ENCODE data around the gene FOXB1. TPM values are rescaled to one million over a fixed set of nuclear protein-coding genes. Genes with fewer than 3 reads are reported as not detected.

FOXB1 gene
- total and polyA plus RNA-seq, 2 experiments from 2014 or later: 4.7 to 6.7 TPM

DNA sequence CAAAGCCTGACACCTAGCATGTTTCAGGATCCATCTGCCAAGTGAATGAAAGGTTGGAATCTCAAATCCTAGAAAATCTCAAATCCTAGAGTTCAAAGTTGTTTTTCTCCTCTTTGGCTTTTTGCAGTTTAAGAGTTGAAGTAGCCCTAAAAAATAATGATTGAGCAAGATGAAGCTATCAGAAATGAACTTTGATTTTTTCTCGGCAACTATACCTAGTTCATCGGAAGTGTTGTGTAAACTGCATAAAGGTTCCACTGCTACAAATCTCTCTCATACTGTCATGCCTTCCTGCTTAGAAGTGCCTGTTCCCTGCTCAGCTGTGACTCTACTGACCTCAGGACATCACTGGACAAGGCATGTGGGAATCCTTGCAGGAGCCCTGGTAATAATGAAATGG, 35.8 kb upstream of the FOXB1 start:
- TF ChIP-seq EZH2 (IDR thresholded peaks at IDR 0.05; ENCODE audit: low read depth, unreplicated experiment): no peak
- TF ChIP-seq NANOG (IDR thresholded peaks at IDR 0.05; ENCODE audit: borderline replicate concordance): no peak
- TF ChIP-seq STAT1 (IDR thresholded peaks at IDR 0.05; ENCODE audit: unreplicated experiment): no peak
- TF ChIP-seq, protein P1, sequence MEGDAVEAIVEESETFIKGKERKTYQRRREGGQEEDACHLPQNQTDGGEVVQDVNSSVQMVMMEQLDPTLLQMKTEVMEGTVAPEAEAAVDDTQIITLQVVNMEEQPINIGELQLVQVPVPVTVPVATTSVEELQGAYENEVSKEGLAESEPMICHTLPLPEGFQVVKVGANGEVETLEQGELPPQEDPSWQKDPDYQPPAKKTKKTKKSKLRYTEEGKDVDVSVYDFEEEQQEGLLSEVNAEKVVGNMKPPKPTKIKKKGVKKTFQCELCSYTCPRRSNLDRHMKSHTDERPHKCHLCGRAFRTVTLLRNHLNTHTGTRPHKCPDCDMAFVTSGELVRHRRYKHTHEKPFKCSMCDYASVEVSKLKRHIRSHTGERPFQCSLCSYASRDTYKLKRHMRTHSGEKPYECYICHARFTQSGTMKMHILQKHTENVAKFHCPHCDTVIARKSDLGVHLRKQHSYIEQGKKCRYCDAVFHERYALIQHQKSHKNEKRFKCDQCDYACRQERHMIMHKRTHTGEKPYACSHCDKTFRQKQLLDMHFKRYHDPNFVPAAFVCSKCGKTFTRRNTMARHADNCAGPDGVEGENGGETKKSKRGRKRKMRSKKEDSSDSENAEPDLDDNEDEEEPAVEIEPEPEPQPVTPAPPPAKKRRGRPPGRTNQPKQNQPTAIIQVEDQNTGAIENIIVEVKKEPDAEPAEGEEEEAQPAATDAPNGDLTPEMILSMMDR (conservative IDR thresholded peaks at IDR 0.05; ENCODE audit: low read depth in 2 of 2): no peak
- no peak for TF ChIP-seq EZH2phosphoT487 (IDR thresholded peaks at IDR 0.05; ENCODE audit: unreplicated experiment)
- TF ChIP-seq JUNB (IDR thresholded peaks at IDR 0.05; ENCODE audit: unreplicated experiment): no peak
- TF ChIP-seq, protein P2, sequence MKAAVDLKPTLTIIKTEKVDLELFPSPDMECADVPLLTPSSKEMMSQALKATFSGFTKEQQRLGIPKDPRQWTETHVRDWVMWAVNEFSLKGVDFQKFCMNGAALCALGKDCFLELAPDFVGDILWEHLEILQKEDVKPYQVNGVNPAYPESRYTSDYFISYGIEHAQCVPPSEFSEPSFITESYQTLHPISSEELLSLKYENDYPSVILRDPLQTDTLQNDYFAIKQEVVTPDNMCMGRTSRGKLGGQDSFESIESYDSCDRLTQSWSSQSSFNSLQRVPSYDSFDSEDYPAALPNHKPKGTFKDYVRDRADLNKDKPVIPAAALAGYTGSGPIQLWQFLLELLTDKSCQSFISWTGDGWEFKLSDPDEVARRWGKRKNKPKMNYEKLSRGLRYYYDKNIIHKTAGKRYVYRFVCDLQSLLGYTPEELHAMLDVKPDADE (IDR thresholded peaks at IDR 0.05): no peak
- DNase-seq (ENCODE audit: low spot score) (no peak), ATAC-seq (no peak)
- Histone ChIP-seq H3K9me2 (ENCODE audit: insufficient read depth) (no peaks in the 10 kb centered on the region), H3K27ac (ENCODE audit: low read depth) (no peak overlapping the region), H3K79me2 (replicated peaks; ENCODE audit: insufficient read depth) (no peaks in the 10 kb centered on the region), H3K4me3 (no peak overlapping the region), H3K27me3 (ENCODE audit: insufficient read depth) (no peaks in the 10 kb centered on the region), H2AFZ (no peak overlapping the region), H4K20me1 (replicated peaks; ENCODE audit: insufficient read depth) (no peaks in the 10 kb centered on the region), H3K4me1 (ENCODE audit: insufficient read depth) (no peaks in the 10 kb centered on the region), H3K36me3 (ENCODE audit: insufficient read depth) (no peaks in the 10 kb centered on the region), H3K4me2 (no peak overlapping the region), H3F3A (replicated peaks; ENCODE audit: low read depth) (no peaks in the 10 kb centered on the region)
- no peaks in the 10 kb centered on the region for H3K4me1 Mint-ChIP-seq
- H3K27me3 Mint-ChIP-seq (ENCODE audit: insufficient read depth, low read depth, poor library complexity): peaks cover 2% of the 10 kb centered on the region
- H3K4me3 Mint-ChIP-seq: no peak overlapping the region
- peaks cover 5% of the 10 kb centered on the region; the same call in 1 of the 3 replicates for H3K36me3 Mint-ChIP-seq (ENCODE audit: low read depth)
- no peak overlapping the region for H3K27ac Mint-ChIP-seq
- no peaks in the 10 kb centered on the region for H3K9me3 Mint-ChIP-seq

DNA sequence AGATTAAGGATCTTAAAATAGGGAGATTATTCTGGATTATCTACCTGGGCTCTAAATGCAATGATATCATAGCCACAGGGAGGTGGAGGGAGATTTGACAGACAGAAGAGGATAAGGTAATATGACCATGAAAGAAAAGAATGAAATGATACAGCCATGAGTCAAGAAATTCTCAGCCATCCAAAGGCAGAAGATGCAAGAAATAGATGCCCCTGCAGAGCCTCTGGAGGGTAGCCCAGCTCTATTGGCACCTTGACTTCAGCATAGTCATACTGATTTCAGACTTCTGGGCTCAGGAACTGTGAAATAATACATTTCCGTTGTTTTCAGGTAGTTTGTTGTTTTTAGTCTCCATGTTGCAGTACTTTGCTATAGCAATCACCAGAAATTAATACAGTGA, 31.9 kb upstream of the FOXB1 start:
- Mint-ChIP-seq H3K36me3 (ENCODE audit: low read depth) (no peaks in the 10 kb centered on the region), H3K27me3 (ENCODE audit: insufficient read depth, low read depth, poor library complexity) (peaks cover 2% of the 10 kb centered on the region)
- no peaks in the 10 kb centered on the region for H3F3A ChIP-seq (replicated peaks; ENCODE audit: low read depth)

More for the DNA sequence above, 31.9 kb upstream of the FOXB1 start:
- TF ChIP-seq, protein P2 (IDR thresholded peaks at IDR 0.05): no peak
- TF ChIP-seq STAT1 (IDR thresholded peaks at IDR 0.05; ENCODE audit: unreplicated experiment) (no peak), NANOG (IDR thresholded peaks at IDR 0.05; ENCODE audit: borderline replicate concordance) (no peak), CREB1 (CRISPR knock-in tag; IDR thresholded peaks at IDR 0.05; ENCODE audit: low read depth) (no peak), POLR2AphosphoS5 (IDR thresholded peaks at IDR 0.05; ENCODE audit: low read depth) (no peak)
- TF ChIP-seq, protein P3, sequence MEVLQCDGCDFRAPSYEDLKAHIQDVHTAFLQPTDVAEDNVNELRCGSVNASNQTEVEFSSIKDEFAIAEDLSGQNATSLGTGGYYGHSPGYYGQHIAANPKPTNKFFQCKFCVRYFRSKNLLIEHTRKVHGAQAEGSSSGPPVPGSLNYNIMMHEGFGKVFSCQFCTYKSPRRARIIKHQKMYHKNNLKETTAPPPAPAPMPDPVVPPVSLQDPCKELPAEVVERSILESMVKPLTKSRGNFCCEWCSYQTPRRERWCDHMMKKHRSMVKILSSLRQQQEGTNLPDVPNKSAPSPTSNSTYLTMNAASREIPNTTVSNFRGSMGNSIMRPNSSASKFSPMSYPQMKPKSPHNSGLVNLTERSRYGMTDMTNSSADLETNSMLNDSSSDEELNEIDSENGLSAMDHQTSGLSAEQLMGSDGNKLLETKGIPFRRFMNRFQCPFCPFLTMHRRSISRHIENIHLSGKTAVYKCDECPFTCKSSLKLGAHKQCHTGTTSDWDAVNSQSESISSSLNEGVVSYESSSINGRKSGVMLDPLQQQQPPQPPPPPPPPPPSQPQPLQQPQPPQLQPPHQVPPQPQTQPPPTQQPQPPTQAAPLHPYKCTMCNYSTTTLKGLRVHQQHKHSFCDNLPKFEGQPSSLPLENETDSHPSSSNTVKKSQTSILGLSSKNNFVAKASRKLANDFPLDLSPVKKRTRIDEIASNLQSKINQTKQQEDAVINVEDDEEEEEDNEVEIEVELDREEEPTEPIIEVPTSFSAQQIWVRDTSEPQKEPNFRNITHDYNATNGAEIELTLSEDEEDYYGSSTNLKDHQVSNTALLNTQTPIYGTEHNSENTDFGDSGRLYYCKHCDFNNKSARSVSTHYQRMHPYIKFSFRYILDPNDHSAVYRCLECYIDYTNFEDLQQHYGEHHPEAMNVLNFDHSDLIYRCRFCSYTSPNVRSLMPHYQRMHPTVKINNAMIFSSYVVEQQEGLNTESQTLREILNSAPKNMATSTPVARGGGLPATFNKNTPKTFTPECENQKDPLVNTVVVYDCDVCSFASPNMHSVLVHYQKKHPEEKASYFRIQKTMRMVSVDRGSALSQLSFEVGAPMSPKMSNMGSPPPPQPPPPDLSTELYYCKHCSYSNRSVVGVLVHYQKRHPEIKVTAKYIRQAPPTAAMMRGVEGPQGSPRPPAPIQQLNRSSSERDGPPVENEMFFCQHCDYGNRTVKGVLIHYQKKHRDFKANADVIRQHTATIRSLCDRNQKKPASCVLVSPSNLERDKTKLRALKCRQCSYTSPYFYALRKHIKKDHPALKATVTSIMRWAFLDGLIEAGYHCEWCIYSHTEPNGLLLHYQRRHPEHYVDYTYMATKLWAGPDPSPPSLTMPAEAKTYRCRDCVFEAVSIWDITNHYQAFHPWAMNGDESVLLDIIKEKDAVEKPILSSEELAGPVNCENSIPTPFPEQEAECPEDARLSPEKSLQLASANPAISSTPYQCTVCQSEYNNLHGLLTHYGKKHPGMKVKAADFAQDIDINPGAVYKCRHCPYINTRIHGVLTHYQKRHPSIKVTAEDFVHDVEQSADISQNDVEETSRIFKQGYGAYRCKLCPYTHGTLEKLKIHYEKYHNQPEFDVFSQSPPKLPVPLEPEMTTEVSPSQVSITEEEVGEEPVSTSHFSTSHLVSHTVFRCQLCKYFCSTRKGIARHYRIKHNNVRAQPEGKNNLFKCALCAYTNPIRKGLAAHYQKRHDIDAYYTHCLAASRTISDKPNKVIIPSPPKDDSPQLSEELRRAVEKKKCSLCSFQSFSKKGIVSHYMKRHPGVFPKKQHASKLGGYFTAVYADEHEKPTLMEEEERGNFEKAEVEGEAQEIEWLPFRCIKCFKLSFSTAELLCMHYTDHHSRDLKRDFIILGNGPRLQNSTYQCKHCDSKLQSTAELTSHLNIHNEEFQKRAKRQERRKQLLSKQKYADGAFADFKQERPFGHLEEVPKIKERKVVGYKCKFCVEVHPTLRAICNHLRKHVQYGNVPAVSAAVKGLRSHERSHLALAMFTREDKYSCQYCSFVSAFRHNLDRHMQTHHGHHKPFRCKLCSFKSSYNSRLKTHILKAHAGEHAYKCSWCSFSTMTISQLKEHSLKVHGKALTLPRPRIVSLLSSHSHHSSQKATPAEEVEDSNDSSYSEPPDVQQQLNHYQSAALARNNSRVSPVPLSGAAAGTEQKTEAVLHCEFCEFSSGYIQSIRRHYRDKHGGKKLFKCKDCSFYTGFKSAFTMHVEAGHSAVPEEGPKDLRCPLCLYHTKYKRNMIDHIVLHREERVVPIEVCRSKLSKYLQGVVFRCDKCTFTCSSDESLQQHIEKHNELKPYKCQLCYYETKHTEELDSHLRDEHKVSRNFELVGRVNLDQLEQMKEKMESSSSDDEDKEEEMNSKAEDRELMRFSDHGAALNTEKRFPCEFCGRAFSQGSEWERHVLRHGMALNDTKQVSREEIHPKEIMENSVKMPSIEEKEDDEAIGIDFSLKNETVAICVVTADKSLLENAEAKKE (CRISPR knock-in tag; IDR thresholded peaks at IDR 0.05): no peak
- H3K4me2 ChIP-seq: no peak overlapping the region
- H3K27ac Mint-ChIP-seq: no peak overlapping the region
- H3K79me2 ChIP-seq (replicated peaks; ENCODE audit: insufficient read depth): no peaks in the 10 kb centered on the region
- H3K27ac ChIP-seq (ENCODE audit: low read depth): no peak overlapping the region
- no peak overlapping the region for H2AFZ ChIP-seq
- no peaks in the 10 kb centered on the region for H3K4me1 ChIP-seq (ENCODE audit: insufficient read depth)
- H4K20me1 ChIP-seq (replicated peaks; ENCODE audit: insufficient read depth): no peaks in the 10 kb centered on the region
- no peaks in the 10 kb centered on the region for H3K36me3 ChIP-seq (ENCODE audit: insufficient read depth)
- no peak overlapping the region for H3K4me3 Mint-ChIP-seq
- no peaks in the 10 kb centered on the region for H3K27me3 ChIP-seq (ENCODE audit: insufficient read depth)
- H3K4me1 Mint-ChIP-seq: no peaks in the 10 kb centered on the region
- DNase-seq (ENCODE audit: low spot score): no peak
- no peak overlapping the region for H3K4me3 ChIP-seq
- H3K9me2 ChIP-seq (ENCODE audit: insufficient read depth): no peaks in the 10 kb centered on the region
- no peak for ATAC-seq
- no peaks in the 10 kb centered on the region for H3K9me3 Mint-ChIP-seq
